GM12801 (cell line): ENCODE results near the gene PPID.

Experiments
- CTCF ChIP-seq: IDR thresholded peaks from one replicate; pipeline ENCODE4 v1.5.1; 2011; ENCODE audit warnings: control low read depth; ENCODE audit not compliant: insufficient read length; ENCODE audit errors: extremely low read depth

The PPID gene

GRCh38 chr4:158766434-158767044 is 43.3 kb upstream of the PPID start:
- no peak for TF ChIP-seq CTCF

GRCh38 chr4:158763462-158763861 is 40.3 kb upstream of the PPID start:
- TF ChIP-seq CTCF = no peak

- TF ChIP-seq CTCF = no peak
These were observed 39.4 kb upstream of the PPID start for GRCh38 chr4:158762553-158762952.

- no peak for TF ChIP-seq CTCF
These were observed 37.7 kb upstream of the PPID start for GRCh38 chr4:158760866-158761265.

GRCh38 chr4:158758703-158759102 is 35.5 kb upstream of the PPID start:
- no peak for TF ChIP-seq CTCF

GRCh38 chr4:158758142-158758541 is 34.9 kb upstream of the PPID start:
- no peak for TF ChIP-seq CTCF

- TF ChIP-seq CTCF = no peak
These were observed 33.4 kb upstream of the PPID start for GRCh38 chr4:158756588-158756987.
